Stomach (tissue), 4 donors: ENCODE data around the gene ILF3.

Experiments used
- CTCF ChIP-seq, 7 experiments: fragments of 450-650 bp in 4 of 7; fragments of 200-600 bp in 3 of 7; sonication (generic) in 3 of 7; IDR thresholded peaks; one replicate each; pipeline ENCODE4 v1.5.1; 2016 to 2019; ENCODE audit warnings: antibody characterized with exemption in 7 of 7, control low read depth in 2 of 7, mild to moderate bottlenecking in 1 of 7
- EP300 ChIP-seq: sonication (generic); formaldehyde crosslinking; IDR thresholded peaks from one replicate; pipeline ENCODE4 v1.6.1; 2017; ENCODE audit warnings: antibody characterized with exemption

GRCh38 chr19:10669246-10669645 is 15.1 kb downstream of the ILF3 start:
- TF ChIP-seq CTCF (IDR thresholded peaks at IDR 0.05) (no peak), EP300 (no peak)
